ENCODE measurements around the gene CTLA4.

CTLA4 gene

DNA sequence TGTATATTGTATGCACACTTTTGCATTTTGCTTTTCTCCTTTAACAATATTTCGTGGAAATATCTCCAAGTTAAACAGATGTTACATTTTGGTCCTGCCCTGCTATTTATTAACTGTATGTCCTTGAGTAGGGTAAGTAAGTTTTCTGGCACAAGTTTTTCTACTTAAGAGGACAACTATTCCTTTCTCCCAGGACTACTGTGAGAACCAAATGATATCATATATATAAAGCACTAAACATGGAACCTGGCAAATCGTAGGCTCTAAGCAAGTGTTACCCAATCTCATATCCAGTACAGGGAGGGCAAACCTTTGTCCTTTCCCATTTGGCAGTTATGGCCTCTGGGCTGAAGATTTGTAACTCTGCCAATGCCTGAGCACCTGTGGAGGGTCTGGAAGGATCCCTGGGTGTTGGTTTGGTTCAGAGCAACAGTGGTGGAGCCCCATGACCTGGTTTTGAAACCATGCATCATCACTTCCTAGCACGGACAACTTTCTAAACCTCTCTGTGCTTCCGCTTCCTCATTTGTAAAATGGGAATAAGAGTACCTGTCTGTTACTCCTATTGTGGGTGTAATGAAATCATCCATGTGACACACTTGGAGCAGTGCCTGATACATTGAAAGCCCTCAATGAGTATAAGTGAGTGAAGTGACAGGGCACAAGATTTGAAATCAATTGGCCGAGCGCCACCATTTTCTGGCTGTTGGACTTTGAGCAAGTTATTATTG is 40.7 kb downstream of the CTLA4 start:
- no peak for TF ChIP-seq SIN3A (IDR thresholded peaks at IDR 0.05; ENCODE audit: borderline replicate concordance, insufficient read depth, low read length)
- no peak for TF ChIP-seq FOXP2 (optimal IDR thresholded peaks at IDR 0.05; ENCODE audit: borderline replicate concordance, extremely low read depth, extremely low read length, insufficient read depth)
- TF ChIP-seq, protein P1, sequence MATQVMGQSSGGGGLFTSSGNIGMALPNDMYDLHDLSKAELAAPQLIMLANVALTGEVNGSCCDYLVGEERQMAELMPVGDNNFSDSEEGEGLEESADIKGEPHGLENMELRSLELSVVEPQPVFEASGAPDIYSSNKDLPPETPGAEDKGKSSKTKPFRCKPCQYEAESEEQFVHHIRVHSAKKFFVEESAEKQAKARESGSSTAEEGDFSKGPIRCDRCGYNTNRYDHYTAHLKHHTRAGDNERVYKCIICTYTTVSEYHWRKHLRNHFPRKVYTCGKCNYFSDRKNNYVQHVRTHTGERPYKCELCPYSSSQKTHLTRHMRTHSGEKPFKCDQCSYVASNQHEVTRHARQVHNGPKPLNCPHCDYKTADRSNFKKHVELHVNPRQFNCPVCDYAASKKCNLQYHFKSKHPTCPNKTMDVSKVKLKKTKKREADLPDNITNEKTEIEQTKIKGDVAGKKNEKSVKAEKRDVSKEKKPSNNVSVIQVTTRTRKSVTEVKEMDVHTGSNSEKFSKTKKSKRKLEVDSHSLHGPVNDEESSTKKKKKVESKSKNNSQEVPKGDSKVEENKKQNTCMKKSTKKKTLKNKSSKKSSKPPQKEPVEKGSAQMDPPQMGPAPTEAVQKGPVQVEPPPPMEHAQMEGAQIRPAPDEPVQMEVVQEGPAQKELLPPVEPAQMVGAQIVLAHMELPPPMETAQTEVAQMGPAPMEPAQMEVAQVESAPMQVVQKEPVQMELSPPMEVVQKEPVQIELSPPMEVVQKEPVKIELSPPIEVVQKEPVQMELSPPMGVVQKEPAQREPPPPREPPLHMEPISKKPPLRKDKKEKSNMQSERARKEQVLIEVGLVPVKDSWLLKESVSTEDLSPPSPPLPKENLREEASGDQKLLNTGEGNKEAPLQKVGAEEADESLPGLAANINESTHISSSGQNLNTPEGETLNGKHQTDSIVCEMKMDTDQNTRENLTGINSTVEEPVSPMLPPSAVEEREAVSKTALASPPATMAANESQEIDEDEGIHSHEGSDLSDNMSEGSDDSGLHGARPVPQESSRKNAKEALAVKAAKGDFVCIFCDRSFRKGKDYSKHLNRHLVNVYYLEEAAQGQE (IDR thresholded peaks at IDR 0.05; ENCODE audit: insufficient read depth in 1 of 2, low read depth in 2 of 2, low read length in 2 of 2): no peak
- TF ChIP-seq TAF1 (IDR thresholded peaks at IDR 0.05; ENCODE audit: borderline replicate concordance, insufficient read depth, low read length): no peak
- no peak for TF ChIP-seq POLR2AphosphoS5 (IDR thresholded peaks at IDR 0.05; ENCODE audit: low read depth, low read length)

DNA sequence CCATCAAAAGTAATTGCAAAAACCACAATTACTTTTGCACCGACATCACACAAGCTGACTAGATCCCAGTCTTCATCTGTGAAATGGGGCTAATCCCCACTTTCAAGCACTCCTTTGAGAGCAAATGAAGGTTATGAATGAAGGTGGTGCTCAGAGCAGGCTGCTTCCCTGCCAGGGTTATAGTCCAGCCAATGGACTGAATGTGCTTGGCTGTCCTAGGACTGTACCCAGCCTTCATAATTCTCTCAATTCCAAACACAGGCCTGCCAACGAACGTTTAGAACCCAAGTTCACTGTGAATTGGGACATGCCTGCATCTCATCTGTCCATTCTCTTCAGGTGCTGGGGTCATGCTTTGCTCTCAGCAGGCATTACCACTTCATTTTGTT is 41.2 kb downstream of the CTLA4 start:
- TF ChIP-seq TAF1 (IDR thresholded peaks at IDR 0.05; ENCODE audit: borderline replicate concordance, insufficient read depth, low read length) (no peak), POLR2AphosphoS5 (IDR thresholded peaks at IDR 0.05; ENCODE audit: low read depth, low read length) (no peak), FOXP2 (optimal IDR thresholded peaks at IDR 0.05; ENCODE audit: borderline replicate concordance, extremely low read depth, extremely low read length, insufficient read depth) (no peak), SIN3A (IDR thresholded peaks at IDR 0.05; ENCODE audit: borderline replicate concordance, insufficient read depth, low read length) (no peak)
- TF ChIP-seq, protein P1 (IDR thresholded peaks at IDR 0.05; ENCODE audit: insufficient read depth in 1 of 2, low read depth in 2 of 2, low read length in 2 of 2): no peak

DNA sequence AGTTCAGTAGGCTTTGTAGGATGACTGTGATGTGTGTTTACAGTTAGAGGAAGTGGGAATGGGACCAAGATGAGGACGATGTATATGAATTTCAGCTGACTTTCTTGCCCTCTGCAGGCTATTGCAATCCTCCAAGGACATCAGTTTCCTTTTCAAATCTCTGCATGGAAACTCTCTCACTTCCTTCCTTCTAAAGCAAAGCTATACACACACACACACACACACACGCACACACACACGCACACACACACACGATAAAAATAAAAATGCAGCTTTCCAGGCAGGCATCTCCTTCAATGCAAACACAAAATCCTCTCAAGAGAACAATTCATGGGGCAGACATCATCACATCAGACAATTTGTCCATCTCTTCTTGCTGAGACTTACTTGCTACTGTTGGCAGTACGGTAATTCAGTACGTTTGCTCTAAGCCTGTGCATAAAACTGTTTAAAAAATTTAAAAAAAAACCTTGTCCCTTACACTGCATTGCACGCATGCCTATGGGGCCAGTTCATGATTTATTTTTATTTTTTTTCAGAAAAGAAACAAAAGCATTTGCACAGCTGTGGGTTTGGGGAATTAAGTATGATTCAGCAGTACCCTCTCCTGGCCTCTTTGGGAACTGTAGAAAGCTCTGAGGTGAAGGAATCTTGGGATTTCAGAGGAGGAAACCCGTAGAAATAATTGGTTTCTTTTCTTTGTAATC is 41.8 kb downstream of the CTLA4 start:
- TF ChIP-seq SIN3A (IDR thresholded peaks at IDR 0.05; ENCODE audit: borderline replicate concordance, insufficient read depth, low read length) (no peak), POLR2AphosphoS5 (IDR thresholded peaks at IDR 0.05; ENCODE audit: low read depth, low read length) (no peak), TAF1 (IDR thresholded peaks at IDR 0.05; ENCODE audit: borderline replicate concordance, insufficient read depth, low read length) (no peak), FOXP2 (optimal IDR thresholded peaks at IDR 0.05; ENCODE audit: borderline replicate concordance, extremely low read depth, extremely low read length, insufficient read depth) (no peak)
- TF ChIP-seq, protein P1 (IDR thresholded peaks at IDR 0.05; ENCODE audit: insufficient read depth in 1 of 2, low read depth in 2 of 2, low read length in 2 of 2): no peak

DNA sequence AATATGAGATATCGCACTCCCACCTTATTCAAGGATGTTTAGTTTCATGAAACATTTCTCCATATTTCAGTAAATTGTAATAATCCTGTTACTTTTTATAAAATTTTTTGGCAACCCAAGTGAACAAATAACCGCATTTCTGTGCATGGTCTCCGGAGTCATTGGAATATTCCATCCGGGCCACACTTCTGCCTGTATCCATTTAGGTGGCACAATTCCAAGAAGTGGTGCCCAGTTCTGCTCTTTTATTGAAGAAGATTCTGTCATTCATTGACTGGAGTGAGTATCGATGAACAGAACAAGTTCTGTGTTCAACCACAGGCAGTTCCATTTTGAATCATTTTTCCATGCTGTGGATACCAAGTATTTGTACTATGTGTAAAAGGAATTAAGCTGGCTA is 42.4 kb downstream of the CTLA4 start:
- TF ChIP-seq FOXP2 (optimal IDR thresholded peaks at IDR 0.05; ENCODE audit: borderline replicate concordance, extremely low read depth, extremely low read length, insufficient read depth) (no peak), POLR2AphosphoS5 (IDR thresholded peaks at IDR 0.05; ENCODE audit: low read depth, low read length) (no peak), TAF1 (IDR thresholded peaks at IDR 0.05; ENCODE audit: borderline replicate concordance, insufficient read depth, low read length) (no peak), SIN3A (IDR thresholded peaks at IDR 0.05; ENCODE audit: borderline replicate concordance, insufficient read depth, low read length) (no peak)
- TF ChIP-seq, protein P1 (IDR thresholded peaks at IDR 0.05; ENCODE audit: insufficient read depth in 1 of 2, low read depth in 2 of 2, low read length in 2 of 2): no peak
